HEK293 (cell line): ENCODE data around the gene COMP.

Experiments used
- TCF7L2 ChIP-seq: IDR thresholded peaks from 2 replicates; pipeline ENCODE4 v1.6.1; 2011; ENCODE audit warnings: low read depth, mild to moderate bottlenecking, inconsistent platforms, low read length, moderate library complexity, borderline replicate concordance
- ZNF23 ChIP-seq: fragments of 450-650 bp; formaldehyde crosslinking; IDR thresholded peaks from 2 replicates; pipeline ENCODE4 v1.5.1; 2016; ENCODE audit warnings: missing biosample characterization, missing genetic modification characterization, borderline replicate concordance
- ZNF24 ChIP-seq: fragments of 450-650 bp; formaldehyde crosslinking; IDR thresholded peaks from 2 replicates; pipeline ENCODE4 v1.5.1; 2016; ENCODE audit warnings: missing biosample characterization, missing genetic modification characterization
- ZNF280C ChIP-seq: fragments of 450-650 bp; formaldehyde crosslinking; IDR thresholded peaks from 2 replicates; pipeline ENCODE4 v1.5.1; 2016; ENCODE audit warnings: missing biosample characterization, missing genetic modification characterization
- ZNF341 ChIP-seq: fragments of 450-650 bp; formaldehyde crosslinking; IDR thresholded peaks from 2 replicates; pipeline ENCODE4; 2016; ENCODE audit warnings: low read depth, missing biosample characterization, missing genetic modification characterization
- ZNF354C ChIP-seq: fragments of 450-650 bp; formaldehyde crosslinking; IDR thresholded peaks from 2 replicates; pipeline ENCODE4 v1.5.1; 2016; ENCODE audit warnings: missing biosample characterization, missing genetic modification characterization, low read depth, borderline replicate concordance
- ZNF544 ChIP-seq: fragments of 450-650 bp; formaldehyde crosslinking; IDR thresholded peaks from 2 replicates; pipeline ENCODE4 v1.5.0; 2017; ENCODE audit warnings: missing biosample characterization, missing genetic modification characterization
- ZNF670 ChIP-seq: fragments of 450-650 bp; formaldehyde crosslinking; IDR thresholded peaks from 2 replicates; pipeline ENCODE4 v1.5.1; 2016; ENCODE audit warnings: missing biosample characterization, missing genetic modification characterization, low read depth
- ZNF701 ChIP-seq: fragments of 450-650 bp; formaldehyde crosslinking; IDR thresholded peaks from 2 replicates; pipeline ENCODE4 v1.5.1; 2016; ENCODE audit warnings: missing biosample characterization, missing genetic modification characterization
- ZNF76 ChIP-seq: fragments of 450-650 bp; formaldehyde crosslinking; IDR thresholded peaks from 2 replicates; pipeline ENCODE4; 2016; ENCODE audit warnings: low read depth, missing biosample characterization, missing genetic modification characterization, borderline replicate concordance
- TF ChIP-seq, protein P1 (sequence below): fragments of 450-650 bp; formaldehyde crosslinking; IDR thresholded peaks from 2 replicates; pipeline ENCODE4 v1.5.1; 2016; ENCODE audit warnings: missing biosample characterization, missing genetic modification characterization
- TF ChIP-seq, protein P2 (sequence below): fragments of 450-650 bp; formaldehyde crosslinking; IDR thresholded peaks from 2 replicates; pipeline ENCODE4 v1.5.1; 2017; ENCODE audit warnings: missing biosample characterization, missing genetic modification characterization

DNA sequence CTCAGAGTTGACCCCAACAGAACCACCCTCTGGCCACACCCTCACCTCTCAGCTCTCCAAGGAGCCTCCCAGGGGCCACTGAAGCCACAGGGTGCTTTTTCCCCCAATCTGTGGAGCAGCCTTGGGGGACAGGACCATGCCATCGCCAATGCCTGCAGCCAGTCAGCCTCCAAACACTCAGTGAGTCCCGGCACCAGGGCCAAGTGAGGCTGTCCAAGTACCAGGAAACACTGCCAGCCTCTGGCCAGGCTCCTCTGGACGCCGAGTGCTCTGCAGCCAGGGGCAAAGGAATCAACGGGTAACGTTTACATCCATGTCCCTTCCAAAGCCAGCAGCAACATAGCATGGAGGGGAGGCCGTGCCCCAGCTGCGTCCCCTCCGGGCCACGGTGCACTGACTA is 9.5 kb upstream of the COMP start:
- TF ChIP-seq, protein P1, sequence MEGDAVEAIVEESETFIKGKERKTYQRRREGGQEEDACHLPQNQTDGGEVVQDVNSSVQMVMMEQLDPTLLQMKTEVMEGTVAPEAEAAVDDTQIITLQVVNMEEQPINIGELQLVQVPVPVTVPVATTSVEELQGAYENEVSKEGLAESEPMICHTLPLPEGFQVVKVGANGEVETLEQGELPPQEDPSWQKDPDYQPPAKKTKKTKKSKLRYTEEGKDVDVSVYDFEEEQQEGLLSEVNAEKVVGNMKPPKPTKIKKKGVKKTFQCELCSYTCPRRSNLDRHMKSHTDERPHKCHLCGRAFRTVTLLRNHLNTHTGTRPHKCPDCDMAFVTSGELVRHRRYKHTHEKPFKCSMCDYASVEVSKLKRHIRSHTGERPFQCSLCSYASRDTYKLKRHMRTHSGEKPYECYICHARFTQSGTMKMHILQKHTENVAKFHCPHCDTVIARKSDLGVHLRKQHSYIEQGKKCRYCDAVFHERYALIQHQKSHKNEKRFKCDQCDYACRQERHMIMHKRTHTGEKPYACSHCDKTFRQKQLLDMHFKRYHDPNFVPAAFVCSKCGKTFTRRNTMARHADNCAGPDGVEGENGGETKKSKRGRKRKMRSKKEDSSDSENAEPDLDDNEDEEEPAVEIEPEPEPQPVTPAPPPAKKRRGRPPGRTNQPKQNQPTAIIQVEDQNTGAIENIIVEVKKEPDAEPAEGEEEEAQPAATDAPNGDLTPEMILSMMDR (tag by site-specific recombination): no peak
- TF ChIP-seq ZNF76 (tag by site-specific recombination) (no peak), ZNF544 (tag by site-specific recombination) (no peak), ZNF341 (tag by site-specific recombination) (no peak), ZNF354C (tag by site-specific recombination) (no peak), ZNF670 (no peak), ZNF23 (tag by site-specific recombination) (no peak), ZNF701 (tag by site-specific recombination) (no peak), TCF7L2 (no peak), ZNF280C (tag by site-specific recombination) (no peak), ZNF24 (tag by site-specific recombination) (no peak)
- TF ChIP-seq, protein P2, sequence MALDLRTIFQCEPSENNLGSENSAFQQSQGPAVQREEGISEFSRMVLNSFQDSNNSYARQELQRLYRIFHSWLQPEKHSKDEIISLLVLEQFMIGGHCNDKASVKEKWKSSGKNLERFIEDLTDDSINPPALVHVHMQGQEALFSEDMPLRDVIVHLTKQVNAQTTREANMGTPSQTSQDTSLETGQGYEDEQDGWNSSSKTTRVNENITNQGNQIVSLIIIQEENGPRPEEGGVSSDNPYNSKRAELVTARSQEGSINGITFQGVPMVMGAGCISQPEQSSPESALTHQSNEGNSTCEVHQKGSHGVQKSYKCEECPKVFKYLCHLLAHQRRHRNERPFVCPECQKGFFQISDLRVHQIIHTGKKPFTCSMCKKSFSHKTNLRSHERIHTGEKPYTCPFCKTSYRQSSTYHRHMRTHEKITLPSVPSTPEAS: no peak
